H1 (cell line): Measurements from ENCODE around the gene ANKRD29. TPM values are rescaled to one million over a fixed set of nuclear protein-coding genes. Genes with fewer than 3 reads are reported as not detected.
A peak's percentile ranks its signal among the peaks of the same experiment; 100 is the strongest.

ENCODE experiments used
- CTCF ChIA-PET: fragments of 300-600 bp; sonication (Branson Sonifier 250); formaldehyde crosslinking; loops from one replicate; lab custom pipeline; 2021; ENCODE audit not compliant: partially characterized antibody; lab: Charles Lee
- POLR2A ChIA-PET: fragments of 300-600 bp; sonication (Branson Sonifier 250); formaldehyde crosslinking; loops from one replicate; lab custom pipeline; 2021; ENCODE audit warnings: inconsistent platforms; ENCODE audit not compliant: partially characterized antibody; lab: Charles Lee
- DNase-seq, 2 experiments: peaks; one replicate each; pipeline versions ENCODE4 v3.0.0 to v3.0.0-alpha.2; 2010 to 2022; ENCODE audit warnings: low spot score in 2 of 2, low read depth in 1 of 2, mixed read lengths in 1 of 2
- FAIRE-seq: peaks from 2 replicates; lab custom pipeline; 2011; peaks lifted over from hg19 to GRCh38; lab: Jason Lieb, UNC
- H2AFZ ChIP-seq: 2 replicates; pipeline ENCODE4 v1.8.1; 2012; ENCODE audit warnings: low read length, inconsistent platforms
- H2AK5ac ChIP-seq: 2 replicates; pipeline ENCODE4 v1.6.1; 2013; ENCODE audit warnings: low read depth, low read length
- H2BK120ac ChIP-seq: replicated peaks from 2 replicates; pipeline ENCODE3; 2013; ENCODE audit warnings: low read depth, low read length, inconsistent platforms
- H2BK12ac ChIP-seq: 2 replicates; pipeline ENCODE4 v1.6.1; 2013; ENCODE audit warnings: low read depth, low read length
- H2BK15ac ChIP-seq: 2 replicates; pipeline ENCODE4 v1.6.1; 2013; ENCODE audit warnings: low read length
- H2BK20ac ChIP-seq: 2 replicates; pipeline ENCODE4 v1.6.1; 2013; ENCODE audit warnings: low read length
- H2BK5ac ChIP-seq: 2 replicates; pipeline ENCODE4 v1.6.1; 2013; ENCODE audit warnings: low read depth, low read length
- H3K14ac ChIP-seq: 2 replicates; pipeline ENCODE4 v1.6.1; 2013; ENCODE audit warnings: inconsistent platforms; ENCODE audit not compliant: insufficient read length
- H3K18ac ChIP-seq: 2 replicates; pipeline ENCODE4 v1.6.1; 2013; ENCODE audit warnings: low read length; ENCODE audit errors: extremely low read depth
- H3K23ac ChIP-seq: 2 replicates; pipeline ENCODE4 v1.6.1; 2013; ENCODE audit warnings: inconsistent platforms; ENCODE audit not compliant: insufficient read length
- H3K23me2 ChIP-seq: 2 replicates; pipeline ENCODE4 v1.6.1; 2013; ENCODE audit warnings: low read depth, low read length
- H3K27ac ChIP-seq: 2 replicates; pipeline ENCODE4 v1.6.1; 2011; ENCODE audit warnings: low read depth, low read length, inconsistent platforms
- H3K27me3 ChIP-seq, 4 experiments: replicated peaks in 1 of 4; 1 replicate in 1 of 4; 2 replicates in 3 of 4; pipeline versions ENCODE4 v1.6.1 to v1.8.1; 2011 to 2013; ENCODE audit warnings: low read length in 3 of 4, mild to moderate bottlenecking in 3 of 4, inconsistent platforms in 2 of 4, mixed read lengths in 2 of 4, moderate library complexity in 1 of 4; ENCODE audit not compliant: control insufficient read depth in 3 of 4, insufficient read depth in 3 of 4; ENCODE audit errors: extremely low read depth in 1 of 4
- H3K36me3 ChIP-seq, 4 experiments: 2 replicates each; pipeline versions ENCODE4 v1.6.1 to v1.8.1; 2011 to 2013; ENCODE audit warnings: mild to moderate bottlenecking in 4 of 4, low read length in 3 of 4, moderate library complexity in 2 of 4, control low read depth in 1 of 4, inconsistent platforms in 1 of 4; ENCODE audit not compliant: insufficient read depth in 4 of 4, control insufficient read depth in 2 of 4
- H3K4ac ChIP-seq: replicated peaks from 2 replicates; pipeline ENCODE3; 2013; ENCODE audit warnings: low read length, low read depth, mixed read lengths, inconsistent platforms; ENCODE audit not compliant: insufficient read length
- H3K4me1 ChIP-seq, 4 experiments: replicated peaks in 1 of 4; 1 replicate in 1 of 4; 2 replicates in 3 of 4; pipeline versions ENCODE4 v1.6.1 to v1.8.1; 2011 to 2013; ENCODE audit warnings: low read length in 3 of 4, inconsistent platforms in 2 of 4, mixed read lengths in 1 of 4; ENCODE audit not compliant: insufficient read depth in 4 of 4, control insufficient read depth in 3 of 4
- H3K4me2 ChIP-seq, 2 experiments: 2 replicates each; pipeline versions ENCODE4 v1.6.1 to v1.8.1; 2011 to 2013; ENCODE audit warnings: low read depth in 2 of 2, low read length in 2 of 2, control low read depth in 1 of 2, inconsistent platforms in 1 of 2, mild to moderate bottlenecking in 1 of 2; ENCODE audit not compliant: insufficient read depth in 1 of 2
- H3K4me3 ChIP-seq, 4 experiments: fragments of 200-600, 300-600 bp in 1 of 4; sonication (generic), shearing (Covaris generic), sonication (Bioruptor Twin) in 1 of 4; 2 replicates each; pipeline versions ENCODE4 v1.5.1 to v1.8.1; 2011 to 2016; ENCODE audit warnings: low read length in 4 of 4, low read depth in 3 of 4, control low read depth in 2 of 4, inconsistent platforms in 2 of 4, mild to moderate bottlenecking in 2 of 4, mixed read lengths in 1 of 4, moderate library complexity in 1 of 4; ENCODE audit not compliant: insufficient read depth in 2 of 4; ENCODE audit errors: extremely low read depth in 1 of 4
- H3K56ac ChIP-seq: replicated peaks from 2 replicates; pipeline ENCODE3; 2013; ENCODE audit warnings: low read depth, mild to moderate bottlenecking, mixed read lengths, low read length, inconsistent platforms; ENCODE audit not compliant: insufficient read length
- H3K79me1 ChIP-seq: 2 replicates; pipeline ENCODE4 v1.6.1; 2013; ENCODE audit warnings: low read depth, low read length, control low read depth
- H3K79me2 ChIP-seq, 2 experiments: 2 replicates each; pipeline versions ENCODE4 v1.6.1 to v1.8.1; 2012 to 2013; ENCODE audit warnings: low read length in 2 of 2, mild to moderate bottlenecking in 2 of 2, inconsistent platforms in 1 of 2; ENCODE audit not compliant: insufficient read depth in 2 of 2, control insufficient read depth in 1 of 2
- H3K9ac ChIP-seq, 4 experiments: replicated peaks in 1 of 4; 1 replicate in 1 of 4; 2 replicates in 3 of 4; pipeline versions ENCODE4 v1.6.1 to v1.8.1; 2011 to 2013; ENCODE audit warnings: low read depth in 3 of 4, low read length in 3 of 4, control low read depth in 2 of 4, mild to moderate bottlenecking in 2 of 4, moderate library complexity in 2 of 4, inconsistent platforms in 1 of 4; ENCODE audit errors: extremely low read depth in 1 of 4
- H3K9me3 ChIP-seq, 2 experiments: 2 replicates each; pipeline versions ENCODE4 v1.6.1 to v1.8.1; 2012 to 2013; ENCODE audit warnings: mild to moderate bottlenecking in 2 of 2, moderate library complexity in 2 of 2, control low read depth in 1 of 2, inconsistent platforms in 1 of 2, low read depth in 1 of 2, low read length in 1 of 2, mixed read lengths in 1 of 2; ENCODE audit not compliant: insufficient read depth in 2 of 2
- H4K20me1 ChIP-seq, 2 experiments: replicated peaks in 1 of 2; 2 replicates each; pipeline versions ENCODE3 to v1.8.1; 2011 to 2013; ENCODE audit warnings: inconsistent platforms in 2 of 2, low read length in 2 of 2, mild to moderate bottlenecking in 1 of 2; ENCODE audit not compliant: insufficient read depth in 2 of 2, control insufficient read depth in 1 of 2
- H4K5ac ChIP-seq: 2 replicates; pipeline ENCODE4 v1.6.1; 2013; ENCODE audit warnings: low read length, low read depth, mixed read lengths, inconsistent platforms; ENCODE audit not compliant: insufficient read length
- H4K8ac ChIP-seq: 2 replicates; pipeline ENCODE4 v1.8.0; 2013; ENCODE audit warnings: mild to moderate bottlenecking, moderate library complexity, low read length, inconsistent platforms; ENCODE audit not compliant: insufficient read depth; ENCODE audit errors: extremely low read depth
- H4K91ac ChIP-seq: replicated peaks from 2 replicates; pipeline ENCODE3; 2013; ENCODE audit warnings: low read length, mixed read lengths, inconsistent platforms; ENCODE audit not compliant: insufficient read length
- BACH1 ChIP-seq: IDR thresholded peaks from 2 replicates; pipeline ENCODE4 v1.6.1; 2012; ENCODE audit warnings: low read length, improper control_type of control experiment
- CBX8 ChIP-seq: fragments of 300-800, 300-1000 bp; sonication (generic); IDR thresholded peaks from 2 replicates; pipeline ENCODE4 v1.7.1; 2016; ENCODE audit warnings: low read depth, low read length, borderline replicate concordance
- CREB1 ChIP-seq: IDR thresholded peaks from 2 replicates; pipeline ENCODE4 v1.6.1; 2012; ENCODE audit warnings: inconsistent platforms
- EZH2 ChIP-seq: fragments of 200-600 bp; sonication (generic); IDR thresholded peaks from 2 replicates; pipeline ENCODE4 v1.7.1; 2012; ENCODE audit warnings: low read depth, mild to moderate bottlenecking, moderate library complexity, low read length, inconsistent platforms; ENCODE audit not compliant: severe bottlenecking
- KDM4A ChIP-seq: IDR thresholded peaks from one replicate; pipeline ENCODE4 v1.7.1; 2012; ENCODE audit warnings: low read depth, mild to moderate bottlenecking, moderate library complexity, low read length, inconsistent platforms; ENCODE audit not compliant: severe bottlenecking
- PHF8 ChIP-seq: fragments of 200-600 bp; sonication (generic); conservative IDR thresholded peaks from 2 replicates; pipeline ENCODE4 v1.7.1; 2012; ENCODE audit warnings: low read depth, mild to moderate bottlenecking, inconsistent platforms, low read length, moderate library complexity
- RAD21 ChIP-seq, 2 experiments: IDR thresholded peaks in 1 of 2; conservative IDR thresholded peaks in 1 of 2; 2 replicates each; pipeline ENCODE4 v1.6.1; 2011; ENCODE audit warnings: low read depth in 2 of 2, low read length in 2 of 2, improper control_type of control experiment in 1 of 2, inconsistent platforms in 1 of 2, mild to moderate bottlenecking in 1 of 2, moderate library complexity in 1 of 2
- RBBP5 ChIP-seq: IDR thresholded peaks from 2 replicates; pipeline ENCODE4 v1.7.1; 2012; ENCODE audit warnings: low read depth, mild to moderate bottlenecking, inconsistent platforms, low read length, moderate library complexity, borderline replicate concordance
- SP4 ChIP-seq: IDR thresholded peaks from 2 replicates; pipeline ENCODE4 v1.6.1; 2012; ENCODE audit warnings: low read length, inconsistent platforms
- SRF ChIP-seq: IDR thresholded peaks from 2 replicates; pipeline ENCODE4 v1.6.1; 2011; ENCODE audit warnings: mild to moderate bottlenecking, low read depth, low read length, moderate library complexity
- USF2 ChIP-seq: IDR thresholded peaks from 2 replicates; pipeline ENCODE4 v1.6.1; 2011; ENCODE audit warnings: low read length, improper control_type of control experiment
- WGBS, 2 experiments: shearing (Covaris generic) in 1 of 2; methylation state at CpG; one replicate each; pipeline versions ENCODE4 v1.1.6 to v1.1.7; 2013 to 2015; ENCODE audit warnings: low lambda C conversion rate in 2 of 2, mixed read lengths in 2 of 2, inconsistent platforms in 1 of 2, low coverage in 1 of 2, missing lambda C conversion rate in 1 of 2; ENCODE audit not compliant: insufficient replicate concordance in 2 of 2, insufficient coverage in 1 of 2, insufficient read length in 1 of 2; ENCODE audit errors: extremely low coverage in 1 of 2, missing lambda C conversion rate in 1 of 2; 5-methylcytosine and 5-hydroxymethylcytosine counted together
- polyA plus RNA-seq, 7 experiments: library from polyadenylated mRNA; depleted of rRNA in 3 of 7; stranded (reverse) in 5 of 7; unstranded in 2 of 7; fragments of >200 nt in 5 of 7; fragments of 200-250 nt in 2 of 7; gene quantifications; 1 replicate in 5 of 7; 2 replicates in 1 of 7; 4 replicates in 1 of 7; pipeline versions ENCODE4 v1.2.1 to v1.2.3, GENCODE V29; 2011 to 2013; ENCODE audit warnings: missing spikeins in 2 of 7, mixed read lengths in 2 of 7
- total RNA-seq: library from RNA; stranded (reverse); fragmentation: NEBNext Ultra II Directional; extraction: Animal tissue kit (Norgen Biotek cat#: 25700); gene quantifications from 2 replicates; pipeline ENCODE4 v1.2.1, GENCODE V29; 2021

The ANKRD29 gene
- total and polyA plus RNA-seq, 2 of the 8 experiments (the other 6 are each of a cell fraction or from before 2014, with no cell fraction given) = 3.0 to 7.3 TPM

GRCh38 chr18:23619388-23619881, 43.3 kb downstream of the ANKRD29 start:
- H2BK15ac ChIP-seq = peak overlapping the region; percentile 29; the same call in 1 of the 2 replicates
- FAIRE-seq (no peak), DNase-seq (no peak)
- H2BK120ac ChIP-seq = no peak overlapping the region
- H3K4me1 ChIP-seq = peaks cover 0 to 6% (median 2%) of the 10 kb centered on the region in 4 experiments; a peak in 4 of 7 replicates
- H3K36me3 ChIP-seq = no peaks in the 10 kb centered on the region
- peak overlapping the region; percentile 71 to 88 for H3K4me2 ChIP-seq
- H4K8ac ChIP-seq = peak overlapping the region; percentile 92
- H4K91ac ChIP-seq = peak overlapping the region; percentile 54
- H3K23me2 ChIP-seq = peaks cover 11% of the 10 kb centered on the region; the same call in 1 of the 2 replicates
- H3K4ac ChIP-seq = peak overlapping the region; percentile 11
- H3K79me2 ChIP-seq = no peaks in the 10 kb centered on the region
- no peak overlapping the region for H3K23ac ChIP-seq
- peak overlapping the region; percentile 24 for H4K5ac ChIP-seq
- H2BK20ac ChIP-seq = no peak overlapping the region
- 9% methylated on average over 29 of the region's 41 CpGs; no CpG with 5 or more reads in 1 of the 2 experiments for WGBS, 2 experiments
- no peak overlapping the region for H2AK5ac ChIP-seq
- no peak overlapping the region for H3K14ac ChIP-seq
- no peak overlapping the region for H3K27ac ChIP-seq
- H3K79me1 ChIP-seq = no peaks in the 10 kb centered on the region
- peak overlapping the region; percentile 78; the same call in 1 of the 2 replicates for H2BK12ac ChIP-seq
- peak overlapping the region; percentile 52; the same call in 1 of the 2 replicates for H2BK5ac ChIP-seq
- POLR2A ChIA-PET = interaction anchor here (0.8 to 1.6 kb wide), 7 partner anchors 10 to 90 kb away, joined by 3 to 6 read pairs (median 4); partner anchors contain the start of gene NPC1
- H2AFZ ChIP-seq = peak overlapping the region; percentile 85; the same call in 1 of the 2 replicates
- H3K4me3 ChIP-seq = peak overlapping the region; percentile 38 to 70 (median 67)
- CTCF ChIA-PET = interaction anchor here (0.8 to 1.8 kb wide), 6 partner anchors 8 to 267 kb away, joined by 3 to 9 read pairs (median 4); no protein-coding TSS in a partner anchor
- no peak overlapping the region for H3K56ac ChIP-seq
- H3K18ac ChIP-seq = peak overlapping the region; percentile 94
- peaks cover 5 to 25% (median 17%) of the 10 kb centered on the region in 4 experiments for H3K27me3 ChIP-seq
- peak overlapping the region in 2 of 4 experiments; percentile 47 to 52; a peak in 4 of 7 replicates for H3K9ac ChIP-seq
- H3K9me3 ChIP-seq = no peaks in the 10 kb centered on the region
- H4K20me1 ChIP-seq = no peaks in the 10 kb centered on the region
- peak; percentile 8; the same call in 1 of the 2 replicates for TF ChIP-seq PHF8
- no peak for TF ChIP-seq USF2
- no peak for TF ChIP-seq SP4
- no peak for TF ChIP-seq SRF
- no peak for TF ChIP-seq CBX8
- peak; percentile 87 for TF ChIP-seq KDM4A
- peak; percentile 59 for TF ChIP-seq EZH2
- peak; percentile 10; the same call in 1 of the 2 replicates for TF ChIP-seq CREB1
- no peak for TF ChIP-seq RAD21 (IDR thresholded peaks at IDR 0.05 in 1 of 2, conservative IDR thresholded peaks at IDR 0.05 in 1 of 2; ENCODE audit: low read depth in 2 of 2, low read length in 2 of 2)
- no peak; the same call in 1 of the 2 replicates for TF ChIP-seq RBBP5
- TF ChIP-seq BACH1 = peak; percentile 20; the same call in 1 of the 2 replicates
